Measurements from ENCODE around the gene PPEF2.
"Not testable (repeated sequence)": the region's sequence is repeated elsewhere in the genome, so short reads cannot be mapped to it uniquely, and the experiment has no call there.

The PPEF2 gene, protein sequence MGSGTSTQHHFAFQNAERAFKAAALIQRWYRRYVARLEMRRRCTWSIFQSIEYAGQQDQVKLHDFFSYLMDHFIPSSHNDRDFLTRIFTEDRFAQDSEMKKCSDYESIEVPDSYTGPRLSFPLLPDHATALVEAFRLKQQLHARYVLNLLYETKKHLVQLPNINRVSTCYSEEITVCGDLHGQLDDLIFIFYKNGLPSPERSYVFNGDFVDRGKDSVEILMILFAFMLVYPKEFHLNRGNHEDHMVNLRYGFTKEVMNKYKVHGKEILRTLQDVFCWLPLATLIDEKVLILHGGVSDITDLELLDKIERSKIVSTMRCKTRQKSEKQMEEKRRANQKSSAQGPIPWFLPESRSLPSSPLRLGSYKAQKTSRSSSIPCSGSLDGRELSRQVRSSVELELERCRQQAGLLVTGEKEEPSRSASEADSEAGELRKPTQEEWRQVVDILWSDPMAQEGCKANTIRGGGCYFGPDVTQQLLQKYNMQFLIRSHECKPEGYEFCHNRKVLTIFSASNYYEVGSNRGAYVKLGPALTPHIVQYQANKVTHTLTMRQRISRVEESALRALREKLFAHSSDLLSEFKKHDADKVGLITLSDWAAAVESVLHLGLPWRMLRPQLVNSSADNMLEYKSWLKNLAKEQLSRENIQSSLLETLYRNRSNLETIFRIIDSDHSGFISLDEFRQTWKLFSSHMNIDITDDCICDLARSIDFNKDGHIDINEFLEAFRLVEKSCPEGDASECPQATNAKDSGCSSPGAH

DNA sequence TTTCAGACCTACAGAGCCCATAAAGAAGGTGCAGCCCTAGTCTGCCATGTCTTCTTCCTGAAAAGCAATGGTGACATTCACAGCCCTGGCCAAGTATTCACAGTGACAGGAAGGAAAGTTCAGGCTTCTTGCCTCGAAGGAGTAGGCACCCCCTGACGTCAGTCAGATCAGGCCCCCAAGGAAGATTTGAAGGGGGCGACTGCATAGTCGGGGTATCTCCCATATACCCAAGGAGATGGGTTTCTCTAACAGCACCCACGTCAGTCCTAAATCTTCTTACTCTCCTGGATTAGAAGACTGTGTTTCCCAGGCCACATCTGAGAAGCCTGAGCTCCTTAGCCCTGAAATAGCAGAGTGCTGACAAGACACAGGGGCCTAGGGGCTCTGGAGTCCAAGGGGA lies at the start of gene PPEF2:
PPEF2 (minus strand) TSS at position 101 of the 400 bp plus-strand sequence. CDS start 6,127 bp downstream, outside the sequence.
- Mint-ChIP-seq H3K27ac (no peak within 1 kb of the TSS), H3K4me3 (no peak within 1 kb of the TSS), H3K9me3 (no peaks in the 10 kb centered on the region), H3K36me3 (ENCODE audit: low read depth) (no peaks in the 10 kb centered on the region), H3K27me3 (no peaks in the 10 kb centered on the region), H3K4me1 (ENCODE audit: low read depth) (peaks cover 3% of the 10 kb centered on the region)

DNA sequence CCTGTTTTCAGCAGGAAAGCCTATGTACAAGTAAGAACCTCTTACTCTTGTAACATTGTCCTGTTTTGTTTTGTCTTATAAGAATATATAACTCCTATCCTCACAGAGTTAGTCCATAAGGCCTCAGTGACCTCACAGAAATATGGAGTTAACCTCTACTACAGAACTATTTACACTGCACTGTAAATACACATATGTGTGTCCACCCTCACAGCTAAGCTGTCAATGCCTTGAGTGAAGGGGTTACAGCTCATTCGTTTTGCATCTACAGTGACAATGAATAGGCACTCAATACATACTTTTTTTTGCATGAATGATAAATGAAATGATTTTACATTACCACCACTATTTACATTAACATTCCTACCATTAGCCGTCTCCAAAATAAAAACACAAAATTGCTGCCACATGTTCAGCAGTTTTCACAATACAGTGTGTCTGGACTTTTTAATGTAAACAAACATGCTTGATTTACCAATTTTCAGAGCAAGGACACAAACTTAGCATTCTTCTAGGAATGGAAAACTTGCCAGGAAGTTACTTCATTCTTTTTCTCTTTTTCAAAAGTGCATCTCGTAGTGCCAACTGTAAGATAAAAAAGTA lies 48.1 kb upstream of the PPEF2 start:
- no peaks in the 10 kb centered on the region for H3K27me3 Mint-ChIP-seq
- no peaks in the 10 kb centered on the region for H3K9me3 Mint-ChIP-seq
- H3K4me3 Mint-ChIP-seq, result no peak overlapping the region
- no peaks in the 10 kb centered on the region for H3K4me1 Mint-ChIP-seq (ENCODE audit: low read depth)
- H3K36me3 Mint-ChIP-seq (ENCODE audit: low read depth), result peaks cover 77% of the 10 kb centered on the region
- H3K27ac Mint-ChIP-seq, result no peak overlapping the region

DNA sequence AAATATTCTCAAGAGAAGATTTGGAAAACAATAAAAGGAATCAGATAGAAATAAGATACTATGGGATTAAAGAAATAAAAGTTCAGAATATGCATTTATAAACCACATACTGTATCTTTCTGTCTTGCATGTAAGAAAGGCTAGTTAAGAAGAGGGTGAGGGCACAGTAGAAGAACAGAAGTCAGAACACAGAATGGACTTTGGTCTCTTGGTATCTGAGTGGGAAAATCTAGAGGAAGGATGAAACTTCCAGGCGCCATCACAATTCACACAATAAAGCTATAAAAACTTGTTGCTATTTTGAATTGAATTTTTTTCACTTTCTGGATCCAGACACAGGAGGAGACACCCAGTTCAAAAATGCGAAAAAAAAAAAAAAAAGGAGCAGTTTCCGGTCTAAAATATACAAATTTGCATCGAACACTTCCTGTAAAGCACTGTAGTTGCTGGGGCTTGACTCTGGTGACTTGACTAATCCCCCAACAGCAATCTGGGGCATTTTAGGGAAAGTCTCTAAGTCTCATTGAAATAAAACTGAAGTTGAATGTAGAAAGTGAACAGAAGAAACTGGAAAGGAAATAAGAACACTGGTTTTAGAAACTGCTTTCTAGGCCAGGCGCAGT lies 46.7 kb upstream of the PPEF2 start:
- H3K27me3 Mint-ChIP-seq, result no peaks in the 10 kb centered on the region
- no peak overlapping the region for H3K4me3 Mint-ChIP-seq
- no peak overlapping the region for H3K27ac Mint-ChIP-seq
- H3K9me3 Mint-ChIP-seq, result no peaks in the 10 kb centered on the region
- peaks cover 65% of the 10 kb centered on the region for H3K36me3 Mint-ChIP-seq (ENCODE audit: low read depth)
- H3K4me1 Mint-ChIP-seq (ENCODE audit: low read depth), result no peaks in the 10 kb centered on the region

DNA sequence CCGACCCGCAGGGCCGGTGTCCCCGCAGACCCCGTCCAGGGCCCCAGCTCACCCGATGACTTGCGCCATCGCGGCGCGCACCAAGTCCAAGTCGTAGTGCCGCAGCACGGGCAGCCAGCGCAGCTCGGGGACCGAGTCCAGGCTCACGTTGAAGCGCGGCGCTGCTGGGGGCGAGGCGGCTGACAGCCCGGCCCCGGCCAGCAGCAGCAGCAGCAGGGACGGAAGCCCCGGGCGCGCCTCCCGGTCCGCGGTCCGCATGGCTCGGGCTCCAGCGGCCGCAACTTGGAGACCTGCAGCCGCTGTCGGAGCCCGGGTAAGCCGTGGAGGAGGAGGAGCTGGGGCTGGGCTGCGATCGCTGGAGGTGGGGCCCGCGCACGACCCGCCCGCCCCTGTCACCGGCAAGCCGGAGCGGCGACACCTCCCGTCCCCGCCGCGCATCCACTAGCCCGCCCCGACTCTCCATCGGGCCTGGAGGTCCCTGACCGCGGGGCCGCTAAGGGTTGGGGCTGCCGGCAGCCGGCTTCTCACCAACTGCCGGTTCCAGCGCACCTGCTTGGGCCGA lies 38.5 kb upstream of the PPEF2 start, which contains the start of gene NAAA:
NAAA (minus strand) TSS at position 322 of the 562 bp plus-strand sequence; CDS start at position 258, 64 bp downstream.
- peaks cover 25% of the 10 kb centered on the region for H3K36me3 Mint-ChIP-seq (ENCODE audit: low read depth)
- H3K4me3 Mint-ChIP-seq, result peak within 1 kb of the TSS; percentile 94
- H3K27ac Mint-ChIP-seq, result peak within 1 kb of the TSS; percentile 96
- H3K27me3 Mint-ChIP-seq, result no peaks in the 10 kb centered on the region
- peaks cover 21% of the 10 kb centered on the region for H3K4me1 Mint-ChIP-seq (ENCODE audit: low read depth)
- no peaks in the 10 kb centered on the region for H3K9me3 Mint-ChIP-seq

DNA sequence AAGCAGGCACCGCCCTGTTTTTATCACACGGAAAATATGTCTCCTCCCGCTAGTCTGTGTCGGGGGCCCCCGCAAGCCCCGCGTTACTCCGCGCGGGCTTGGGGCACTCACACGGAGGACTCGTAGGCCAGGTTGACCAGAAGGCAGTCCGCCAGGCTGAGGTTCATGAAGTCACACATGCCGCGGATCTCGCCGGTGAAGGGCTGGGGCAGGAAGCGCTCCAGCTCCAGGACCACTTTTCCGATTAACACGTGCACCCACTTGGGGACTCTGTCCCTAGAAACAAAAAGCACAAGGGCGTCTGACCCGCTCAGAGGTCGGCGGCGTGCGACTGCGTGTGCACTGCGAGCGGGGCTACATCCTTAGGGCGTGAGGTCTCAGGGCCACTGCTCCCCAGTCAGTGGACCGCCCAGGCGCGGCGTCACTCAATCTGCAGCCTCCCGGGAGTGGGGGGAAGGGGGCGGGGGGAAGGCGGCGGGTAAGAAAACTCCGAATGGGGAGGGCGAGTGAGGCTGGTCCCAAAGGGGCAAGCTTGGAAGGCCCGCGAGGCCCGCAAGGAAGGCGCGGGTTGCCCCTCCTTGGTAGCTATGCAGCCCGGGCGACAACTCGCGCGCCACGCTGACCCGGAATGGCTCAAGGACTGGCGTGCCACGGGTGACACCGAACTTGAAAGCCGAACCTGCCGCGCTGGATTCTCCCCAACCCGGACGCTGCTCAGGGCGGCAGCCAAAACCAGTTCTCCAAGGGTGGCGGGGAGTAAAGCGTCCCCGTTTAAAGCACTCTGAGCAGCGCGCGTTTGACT lies 37.8 kb upstream of the PPEF2 start:
- Mint-ChIP-seq H3K4me1 (ENCODE audit: low read depth) (peaks cover 21% of the 10 kb centered on the region), H3K9me3 (no peaks in the 10 kb centered on the region), H3K4me3 (peak overlapping the region; percentile 94), H3K27ac (peak overlapping the region; percentile 96), H3K27me3 (no peaks in the 10 kb centered on the region), H3K36me3 (ENCODE audit: low read depth) (peaks cover 29% of the 10 kb centered on the region)

DNA sequence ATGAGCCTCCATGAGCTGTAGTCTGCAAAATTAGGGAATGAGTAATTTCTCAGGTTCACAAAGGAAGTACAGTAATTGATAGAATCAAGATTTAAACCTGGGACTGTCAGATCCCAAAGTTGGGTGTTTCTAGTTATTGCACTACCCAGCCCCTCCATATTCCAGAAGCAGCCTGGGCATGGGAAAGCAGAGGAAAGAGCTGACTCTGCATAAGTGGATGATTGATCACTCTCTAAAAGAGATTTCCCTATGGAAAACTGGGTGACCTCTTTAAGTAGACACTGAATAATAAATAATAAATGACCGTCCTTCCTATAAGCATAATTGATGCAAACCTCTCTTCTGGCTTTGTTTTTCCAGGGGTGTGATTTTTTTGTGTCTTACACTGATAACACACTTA lies 33.4 kb upstream of the PPEF2 start:
- peaks cover 44% of the 10 kb centered on the region for H3K36me3 Mint-ChIP-seq (ENCODE audit: low read depth)
- no peak overlapping the region for H3K4me3 Mint-ChIP-seq

DNA sequence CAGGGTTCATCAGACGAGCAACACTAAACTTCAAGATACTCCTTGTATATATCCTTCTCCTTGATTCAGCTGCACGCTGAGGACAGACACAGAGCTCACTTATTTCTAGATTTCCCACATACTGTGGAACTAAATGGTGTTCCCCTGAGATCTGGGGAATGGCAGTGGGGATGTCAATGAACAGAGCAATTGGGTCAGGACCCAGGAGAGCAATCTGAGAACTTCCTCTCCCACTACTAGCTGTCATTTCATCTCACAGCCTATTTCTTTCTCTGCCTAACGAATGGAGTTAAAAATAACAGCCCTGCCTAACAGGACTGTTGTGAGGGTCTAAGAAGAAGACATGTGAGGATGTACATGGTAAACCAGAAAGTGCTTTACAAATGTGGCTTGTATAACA lies 27.9 kb upstream of the PPEF2 start:
- Mint-ChIP-seq H3K36me3 (ENCODE audit: low read depth) (peaks cover 50% of the 10 kb centered on the region), H3K27me3 (no peaks in the 10 kb centered on the region), H3K4me3 (no peak overlapping the region), H3K9me3 (no peaks in the 10 kb centered on the region), H3K4me1 (ENCODE audit: low read depth) (no peaks in the 10 kb centered on the region), H3K27ac (no peak overlapping the region)

More for the DNA sequence above, 33.4 kb upstream of the PPEF2 start:
- H3K4me1 Mint-ChIP-seq (ENCODE audit: low read depth), result peaks cover 21% of the 10 kb centered on the region
- no peak overlapping the region for H3K27ac Mint-ChIP-seq
- no peaks in the 10 kb centered on the region for H3K9me3 Mint-ChIP-seq
- no peaks in the 10 kb centered on the region for H3K27me3 Mint-ChIP-seq

DNA sequence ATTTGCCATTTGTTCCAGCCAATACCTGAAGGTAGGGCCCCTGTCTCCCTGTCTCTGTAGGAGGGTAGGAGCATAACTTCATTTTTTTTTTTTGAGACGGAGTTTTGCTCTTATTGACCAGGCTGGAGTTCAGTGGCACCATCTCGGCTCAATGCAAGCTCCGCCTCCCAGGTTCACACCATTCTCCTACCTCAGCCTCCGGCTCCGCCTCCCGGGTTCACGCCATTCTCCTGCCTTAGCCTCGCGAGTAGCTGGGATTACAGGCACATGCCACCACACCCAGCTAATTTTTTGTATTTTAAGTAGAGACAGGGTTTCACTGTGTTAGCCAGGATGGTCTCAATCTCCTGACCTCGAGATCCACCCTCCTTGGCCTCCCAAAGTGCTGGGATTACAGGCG lies 22.7 kb upstream of the PPEF2 start:
- H3K36me3 Mint-ChIP-seq (ENCODE audit: low read depth), result peaks cover 55% of the 10 kb centered on the region
- H3K27ac Mint-ChIP-seq; H3K27me3 Mint-ChIP-seq; H3K4me3 Mint-ChIP-seq; H3K4me1 Mint-ChIP-seq (ENCODE audit: low read depth); H3K9me3 Mint-ChIP-seq: not testable (repeated sequence)

DNA sequence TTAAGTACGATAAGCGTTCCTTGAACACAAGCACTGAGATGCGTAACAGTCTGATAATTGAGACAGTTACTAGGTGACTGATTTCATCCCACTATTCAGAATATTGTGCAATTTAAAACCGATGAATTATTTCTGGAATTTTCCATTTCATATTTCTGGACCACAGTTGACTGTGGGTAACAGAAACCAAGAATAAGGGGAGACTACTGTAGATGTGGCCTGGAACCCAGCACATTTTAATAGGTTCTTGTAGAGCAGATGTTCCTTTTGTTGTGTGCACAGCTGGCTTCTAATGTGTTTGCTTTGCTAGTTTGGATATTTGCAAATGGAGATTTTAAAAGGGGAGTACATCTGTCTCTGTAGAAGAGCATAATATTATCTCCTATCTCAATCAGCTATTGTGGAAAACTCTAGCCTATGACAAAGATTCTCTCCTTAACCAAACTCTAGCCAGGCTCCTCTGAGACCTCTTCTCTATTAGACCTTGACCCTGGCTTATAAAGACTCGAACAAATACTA lies 22.1 kb upstream of the PPEF2 start:
- Mint-ChIP-seq H3K9me3 (no peaks in the 10 kb centered on the region), H3K36me3 (ENCODE audit: low read depth) (peaks cover 53% of the 10 kb centered on the region), H3K27ac (no peak overlapping the region)

DNA sequence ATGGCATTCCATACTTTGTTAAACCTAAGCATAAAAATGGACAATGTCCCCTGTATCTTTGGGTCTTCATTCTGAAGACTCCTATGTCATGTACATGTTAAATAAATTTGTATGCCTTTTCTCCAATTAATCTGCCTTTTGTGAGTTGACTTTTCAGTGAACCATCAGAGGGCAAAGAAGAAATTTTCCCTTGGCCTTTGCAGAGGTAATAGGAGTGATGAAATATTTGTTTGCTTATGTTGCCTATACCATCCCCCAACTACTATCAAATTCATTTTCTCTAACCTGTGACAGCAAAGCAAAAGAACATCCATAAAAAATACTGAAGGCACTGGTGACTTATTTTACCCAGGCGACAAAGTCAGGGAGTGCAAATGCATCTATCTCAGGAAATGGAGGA lies 20.3 kb upstream of the PPEF2 start:
- Mint-ChIP-seq H3K36me3 (ENCODE audit: low read depth) (peaks cover 46% of the 10 kb centered on the region), H3K27ac (no peak overlapping the region), H3K27me3 (no peaks in the 10 kb centered on the region), H3K9me3 (no peaks in the 10 kb centered on the region), H3K4me1 (ENCODE audit: low read depth) (no peaks in the 10 kb centered on the region), H3K4me3 (no peak overlapping the region)

More for the DNA sequence above, 22.1 kb upstream of the PPEF2 start:
- Mint-ChIP-seq H3K4me1 (ENCODE audit: low read depth) (no peaks in the 10 kb centered on the region), H3K4me3 (no peak overlapping the region), H3K27me3 (no peaks in the 10 kb centered on the region)

DNA sequence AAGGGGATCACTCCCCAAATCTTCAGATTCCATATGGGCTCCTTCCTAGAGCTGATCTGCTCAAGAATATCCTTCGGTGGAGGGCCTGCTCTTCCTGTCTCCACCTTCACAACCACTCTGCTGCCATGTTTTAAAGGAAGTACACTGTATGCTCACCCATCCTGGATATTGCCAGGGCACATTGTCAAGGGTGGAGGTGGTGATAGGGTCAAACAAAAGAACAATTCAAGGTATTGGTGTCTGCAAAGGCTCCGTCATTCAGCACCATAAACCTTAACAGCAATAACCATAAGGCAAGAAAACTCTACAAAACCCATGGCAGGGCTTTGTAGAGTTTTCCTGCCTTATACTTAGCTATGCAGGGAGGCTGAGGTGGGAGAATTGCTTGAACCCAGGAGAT lies 19.7 kb upstream of the PPEF2 start:
- H3K4me1 Mint-ChIP-seq (ENCODE audit: low read depth), result no peaks in the 10 kb centered on the region
- no peaks in the 10 kb centered on the region for H3K27me3 Mint-ChIP-seq
- peaks cover 46% of the 10 kb centered on the region for H3K36me3 Mint-ChIP-seq (ENCODE audit: low read depth)
- H3K27ac Mint-ChIP-seq, result no peak overlapping the region
- H3K9me3 Mint-ChIP-seq, result no peaks in the 10 kb centered on the region
- no peak overlapping the region for H3K4me3 Mint-ChIP-seq

DNA sequence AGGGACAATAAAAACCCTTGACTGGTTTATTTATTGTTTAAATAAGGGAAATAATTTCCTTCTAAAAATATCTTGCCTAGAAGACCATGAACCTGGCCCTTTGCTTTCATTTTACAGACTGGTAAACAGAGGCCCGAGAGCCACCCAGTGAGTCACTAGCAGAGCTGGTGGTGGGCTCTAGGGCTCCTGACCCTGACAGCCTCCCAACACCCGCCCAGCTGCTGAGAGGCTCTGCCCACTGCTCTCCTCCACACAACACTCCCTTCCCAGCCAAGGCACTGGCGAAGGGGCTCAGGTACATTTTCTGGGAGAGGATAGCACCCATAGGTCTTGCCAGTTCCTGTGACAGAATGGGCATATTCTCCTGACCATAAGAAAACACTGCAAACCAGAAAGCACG lies 18.1 kb upstream of the PPEF2 start:
- Mint-ChIP-seq H3K27ac (peak overlapping the region; percentile 45), H3K36me3 (ENCODE audit: low read depth) (peaks cover 44% of the 10 kb centered on the region)

DNA sequence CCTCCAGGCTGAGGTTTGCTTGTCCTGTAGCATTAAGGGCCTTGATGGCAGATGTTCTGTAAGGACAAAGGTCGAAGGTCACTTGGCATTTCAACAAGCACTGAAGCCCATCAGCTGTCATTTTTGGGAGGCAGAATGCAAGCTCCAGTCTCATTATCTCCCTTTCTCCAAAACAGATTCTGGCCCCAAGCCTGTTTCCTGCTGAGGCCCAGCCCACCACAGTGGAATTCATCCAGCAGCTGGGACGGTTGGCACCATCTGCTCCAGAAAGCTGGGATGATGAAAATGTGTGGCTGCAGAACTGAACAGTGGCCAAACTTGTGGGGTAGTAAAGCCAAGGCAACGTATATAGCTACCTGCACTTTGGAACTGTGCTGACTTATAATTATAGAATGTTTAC lies 17.7 kb upstream of the PPEF2 start:
- Mint-ChIP-seq H3K9me3 (no peaks in the 10 kb centered on the region), H3K4me3 (no peak overlapping the region), H3K36me3 (ENCODE audit: low read depth) (peaks cover 42% of the 10 kb centered on the region), H3K27ac (no peak overlapping the region), H3K27me3 (no peaks in the 10 kb centered on the region), H3K4me1 (ENCODE audit: low read depth) (no peaks in the 10 kb centered on the region)

More for the DNA sequence above, 18.1 kb upstream of the PPEF2 start:
- no peaks in the 10 kb centered on the region for H3K4me1 Mint-ChIP-seq (ENCODE audit: low read depth)
- no peak overlapping the region for H3K4me3 Mint-ChIP-seq
- H3K27me3 Mint-ChIP-seq, result no peaks in the 10 kb centered on the region
- H3K9me3 Mint-ChIP-seq, result no peaks in the 10 kb centered on the region

All from stimulated activated naive CD8-positive, alpha-beta T cell treated with anti-CD3 and anti-CD28 coated beads, Interleukin-15, Interleukin-2, amounts not matched to agents 100 ng/mL and 50 ng/mL, for 24 hours (primary cell).